GM19351 (cell line): ENCODE measurements around the gene CCDC87.
"Not testable (repeated sequence)": the region's sequence is repeated elsewhere in the genome, so short reads cannot be mapped to it uniquely, and the experiment has no call there.

Experiments
- ATAC-seq: cut with Tn5 transposase; IDR thresholded peaks from one replicate; pipeline ENCODE4 v1.9.1; 2021; ENCODE audit warnings: mild to moderate bottlenecking, moderate library complexity; ENCODE audit not compliant: unreplicated experiment

The CCDC87 gene

DNA sequence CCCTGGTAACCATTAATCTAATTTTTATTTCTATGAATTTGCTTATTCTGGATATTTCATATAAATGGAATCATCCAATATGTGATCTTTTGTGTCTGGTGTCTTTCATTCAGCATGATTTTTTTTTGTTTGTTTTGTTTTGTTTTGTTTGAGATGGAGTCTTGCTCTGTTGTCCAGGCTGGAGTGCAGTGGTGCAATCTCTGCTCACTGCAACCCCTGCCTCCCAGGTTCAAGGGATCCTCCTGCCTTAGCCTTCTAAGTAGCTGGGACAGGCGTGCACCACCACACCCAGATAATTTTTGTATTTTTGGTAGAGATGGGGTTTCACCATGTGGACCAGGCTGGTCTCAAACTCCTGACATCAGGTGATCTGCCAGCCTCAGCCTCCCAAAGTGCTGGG, 7.4 kb downstream of the CCDC87 start:
- not testable (repeated sequence) for ATAC-seq

DNA sequence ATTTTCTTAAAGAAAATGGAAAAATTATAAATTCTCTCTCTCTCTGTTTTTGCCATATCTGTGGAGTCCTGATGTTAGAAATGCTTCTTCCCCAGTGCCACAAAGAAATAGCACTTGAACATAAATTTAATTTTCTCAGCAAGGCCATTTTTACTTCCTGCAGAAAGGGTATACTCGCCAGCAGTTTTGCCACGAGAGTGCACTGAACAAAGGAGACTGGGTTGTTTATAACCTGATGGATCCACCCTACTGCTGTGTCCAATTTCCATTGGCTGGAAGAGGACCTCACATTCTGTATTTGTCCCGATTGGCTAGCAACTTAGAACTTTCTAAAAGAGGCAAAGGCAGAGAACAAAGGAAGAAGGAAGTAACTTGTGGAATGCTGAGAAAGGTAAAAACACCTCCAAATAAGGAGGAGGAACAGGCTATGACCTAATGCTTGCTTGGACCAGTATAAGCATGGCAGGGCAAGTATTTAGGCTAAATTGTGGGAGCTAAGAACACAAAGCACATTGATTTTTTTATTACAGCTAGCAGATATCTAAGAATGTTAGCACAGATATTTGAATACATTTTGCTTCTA, 10.2 kb downstream of the CCDC87 start:
- not testable (repeated sequence) for ATAC-seq

DNA sequence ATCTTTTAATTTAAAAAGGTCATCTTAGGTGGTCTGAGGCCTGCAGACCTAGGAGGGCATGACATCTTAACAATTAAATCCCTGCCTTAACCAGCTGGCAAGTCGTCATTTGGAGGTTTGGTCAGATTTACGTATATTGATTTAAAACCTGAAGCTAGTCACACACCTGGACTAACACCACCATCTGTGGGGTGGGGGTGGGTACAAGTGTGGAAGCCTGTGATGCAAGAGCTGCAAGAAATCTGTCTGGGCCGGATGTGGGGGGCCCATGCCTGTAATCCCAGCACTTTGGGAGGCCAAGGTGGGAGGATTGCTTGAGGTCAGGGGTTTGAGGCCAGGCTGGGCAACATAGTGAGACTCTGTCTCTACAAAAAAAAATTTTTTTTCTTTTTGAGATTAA, 11.6 kb downstream of the CCDC87 start:
- ATAC-seq = no peak

GRCh38 chr11:66580803-66581202, 12.1 kb downstream of the CCDC87 start:
- no peak for ATAC-seq

DNA sequence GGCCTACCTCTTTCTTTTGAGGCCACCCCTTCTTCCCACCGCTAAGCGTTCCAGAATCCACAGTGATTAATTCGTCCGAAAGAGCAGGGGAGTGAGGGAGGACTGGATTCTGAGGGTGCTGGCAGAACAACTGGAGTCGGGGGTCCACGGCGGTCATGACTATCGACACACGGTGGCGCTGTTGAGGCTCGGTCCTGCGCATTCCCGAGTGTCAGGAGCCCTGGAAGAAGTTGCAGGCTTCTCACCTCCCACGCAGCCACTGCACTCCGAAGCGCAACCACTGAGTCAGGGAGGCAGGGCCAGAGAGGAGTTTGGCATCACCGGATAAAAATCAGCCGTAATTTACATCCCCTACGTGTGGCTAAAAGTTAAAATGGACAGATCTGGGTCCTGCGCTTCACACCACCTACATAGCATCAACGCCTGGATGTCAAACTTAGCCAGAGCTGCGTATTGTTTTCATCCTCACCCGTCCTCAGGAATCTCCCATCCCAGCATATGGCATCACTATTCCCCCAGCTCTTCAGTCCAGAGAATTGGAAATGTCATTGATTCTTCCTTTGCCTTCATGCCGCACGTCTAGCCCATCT, 13.8 kb downstream of the CCDC87 start:
- no peak for ATAC-seq

DNA sequence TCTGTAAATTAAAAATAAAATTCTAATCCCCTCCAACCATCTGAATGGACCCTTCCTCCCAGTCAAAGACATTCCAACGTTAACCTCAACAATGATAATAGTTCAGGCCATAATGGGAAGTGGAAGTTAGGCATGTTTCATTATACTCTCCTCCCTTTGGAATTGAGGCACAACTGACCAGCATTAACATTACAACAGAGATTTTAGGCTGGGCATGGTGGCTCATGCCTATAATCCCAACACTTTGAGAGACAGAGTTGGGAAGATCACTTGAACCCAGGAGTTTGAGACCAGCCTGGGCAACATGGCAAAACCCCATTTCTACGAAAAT, 22.0 kb downstream of the CCDC87 start:
- no peak for ATAC-seq

DNA sequence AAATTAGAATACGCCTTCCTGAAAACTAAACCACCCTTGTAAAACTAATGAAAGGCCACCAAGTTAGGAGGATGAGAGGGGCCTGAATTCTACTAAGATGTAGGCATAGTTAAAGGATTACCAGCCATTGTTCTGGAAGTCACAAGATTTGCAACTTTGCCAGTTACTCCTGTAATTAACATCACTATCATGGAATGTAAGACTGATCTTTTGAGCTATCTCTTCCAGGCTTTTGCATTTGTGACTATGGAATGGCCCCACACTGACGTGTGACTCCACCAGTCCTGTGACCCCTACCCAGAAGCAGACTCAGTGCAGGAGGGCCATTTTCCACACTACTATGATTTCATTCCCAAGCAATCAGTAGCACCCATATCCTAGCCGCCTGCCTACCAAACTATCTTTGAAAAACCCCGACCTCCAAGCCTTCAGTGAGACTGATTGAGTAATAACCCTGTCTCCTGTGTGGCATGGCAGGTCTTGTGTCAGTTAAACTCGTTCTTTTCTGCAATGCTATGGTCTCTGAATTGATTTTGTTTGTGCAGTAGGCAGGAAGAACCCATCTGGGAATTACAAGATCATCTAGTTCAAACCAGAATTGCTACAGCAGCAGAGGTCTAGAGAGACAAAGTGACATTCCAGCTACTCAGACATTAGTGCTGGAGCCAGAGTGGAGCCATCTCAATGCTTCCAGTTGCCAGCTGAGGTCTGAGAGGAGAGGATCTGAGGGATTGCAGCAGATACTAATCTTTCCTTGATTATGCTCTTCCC, 22.6 kb downstream of the CCDC87 start:
- ATAC-seq = no peak

GRCh38 chr11:66569076-66569475, 23.8 kb downstream of the CCDC87 start:
- no peak for ATAC-seq

DNA sequence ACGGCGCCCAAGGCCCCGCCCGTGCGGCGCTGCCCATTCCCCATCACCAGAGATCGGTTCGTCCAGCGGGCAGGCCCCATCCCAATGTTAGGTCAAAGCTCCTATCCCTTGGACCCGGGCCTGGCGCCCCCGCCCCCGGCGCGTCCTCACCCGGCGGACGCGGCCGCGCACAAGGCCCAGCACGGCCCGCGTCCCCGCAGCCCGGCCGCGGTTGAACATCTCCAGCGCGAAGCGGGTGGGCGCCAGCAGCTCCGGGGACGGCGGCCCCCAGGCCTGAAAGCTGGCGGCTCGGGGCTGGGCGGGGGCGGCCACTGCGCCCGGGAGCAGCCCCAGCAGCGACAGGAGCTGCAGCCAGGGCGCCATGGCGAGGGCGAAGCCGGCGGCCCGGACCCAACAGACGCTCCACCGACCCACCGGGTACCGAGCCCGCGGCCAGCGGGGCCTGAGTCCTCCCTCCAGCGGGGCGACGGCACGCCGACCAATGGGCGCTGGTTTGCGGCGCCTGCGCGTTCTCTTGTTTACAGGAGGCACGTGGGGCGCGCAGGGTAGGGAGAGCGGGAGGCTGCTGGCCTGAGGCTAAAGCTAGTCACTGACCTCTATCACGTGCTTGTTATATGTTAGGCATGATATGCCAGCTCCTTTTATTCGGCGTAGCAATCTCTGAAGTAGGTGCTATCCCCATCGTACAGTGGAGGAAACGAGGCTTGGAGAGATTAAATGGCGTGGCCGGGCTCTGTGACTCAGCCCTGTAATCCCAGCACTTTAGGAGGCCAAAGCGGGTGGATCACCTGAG, 24.5 kb downstream of the CCDC87 start, which contains the start of gene CTSF:
TSS of gene CTSF (minus strand) at position 483 of the 793 bp plus-strand sequence. CDS start at position 363, 120 bp downstream.
- no peak for ATAC-seq

DNA sequence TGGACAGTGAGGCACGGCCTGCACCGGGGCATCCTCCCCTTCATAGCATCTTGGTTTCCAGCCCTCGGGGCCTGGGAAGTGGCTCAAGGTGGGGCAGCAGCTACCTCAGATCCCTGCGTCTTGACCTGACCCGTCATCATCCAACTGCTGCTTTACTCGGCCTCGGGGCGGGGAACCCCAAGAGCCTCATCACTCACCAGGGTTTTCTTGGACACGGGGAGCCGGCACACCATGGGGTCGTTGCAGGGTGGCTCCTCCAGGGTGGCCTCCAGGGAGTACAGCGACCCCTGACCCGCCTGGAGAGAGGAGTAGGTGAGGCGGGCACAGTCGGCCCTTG, 25.1 kb downstream of the CCDC87 start:
- ATAC-seq = no peak

GRCh38 chr11:66566221-66566620, 26.6 kb downstream of the CCDC87 start:
- no peak for ATAC-seq

GRCh38 chr11:66564984-66565383, 27.9 kb downstream of the CCDC87 start:
- ATAC-seq = no peak

DNA sequence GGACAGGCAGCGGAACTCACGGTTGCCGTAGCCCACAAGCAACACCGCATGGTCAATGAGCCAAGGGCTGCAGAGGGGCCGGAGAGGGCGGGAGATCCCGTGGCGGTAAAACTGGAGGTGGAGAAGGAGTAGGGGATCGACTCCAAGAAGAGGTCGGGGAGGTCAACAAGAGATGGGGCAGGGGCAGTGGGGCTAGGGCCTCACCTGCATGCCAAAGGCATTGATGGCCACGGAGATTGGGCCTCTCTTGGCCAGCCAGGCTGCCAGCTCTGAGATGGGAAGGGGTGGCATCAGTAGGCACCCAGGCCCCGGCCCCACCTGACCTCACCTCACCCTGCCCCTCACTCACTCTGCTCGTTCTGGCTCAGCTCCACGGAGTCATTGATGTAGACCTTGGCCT, 28.3 kb downstream of the CCDC87 start:
- ATAC-seq = no peak

- no peak for ATAC-seq
These were observed 29.0 kb downstream of the CCDC87 start for GRCh38 chr11:66563832-66564231.

DNA sequence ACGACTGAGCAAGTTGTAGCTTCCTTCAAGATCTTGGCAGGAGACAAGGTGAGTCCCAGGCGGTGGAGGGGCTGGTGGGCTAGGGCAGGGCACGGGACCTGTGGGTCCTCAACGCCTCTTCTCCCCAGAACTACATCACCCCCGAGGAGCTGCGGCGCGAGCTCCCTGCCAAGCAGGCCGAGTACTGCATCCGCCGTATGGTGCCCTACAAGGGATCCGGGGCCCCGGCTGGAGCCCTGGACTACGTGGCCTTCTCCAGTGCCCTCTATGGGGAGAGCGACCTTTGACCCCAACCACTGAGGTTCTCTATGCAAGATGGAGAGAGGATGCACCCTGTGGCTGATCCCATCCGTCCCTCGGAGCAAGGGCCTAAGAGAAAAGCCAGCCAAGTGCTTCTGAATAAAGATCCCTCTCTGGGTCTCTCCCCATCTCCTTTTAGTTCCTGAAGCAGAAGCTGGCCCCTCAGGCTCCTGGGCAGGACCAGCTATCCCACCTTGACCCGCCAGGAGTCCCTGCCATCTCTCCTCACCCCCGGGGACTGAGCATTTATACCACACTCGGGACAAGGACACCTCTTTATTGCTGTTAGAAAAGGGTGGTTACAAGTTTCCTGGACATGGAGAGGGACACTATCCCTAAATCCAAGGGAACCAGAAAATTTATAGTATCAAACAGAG, 29.8 kb downstream of the CCDC87 start:
- no peak for ATAC-seq

- ATAC-seq = no peak
These were observed 30.6 kb downstream of the CCDC87 start for GRCh38 chr11:66562275-66562674.

- ATAC-seq = no peak
These were observed 31.0 kb downstream of the CCDC87 start for GRCh38 chr11:66561975-66562248.

GRCh38 chr11:66561178-66561974, 31.5 kb downstream of the CCDC87 start:
- ATAC-seq = no peak

GRCh38 chr11:66559866-66560676, 32.8 kb downstream of the CCDC87 start:
- ATAC-seq = no peak
